ENCODE measurements around the gene TMEM255B.

GRCh38 chr13:113864273-113864890, 105.4 kb downstream of the TMEM255B start:
- TF ChIP-seq CTCF (IDR thresholded peaks at IDR 0.05) (no peak), EZH2 (IDR thresholded peaks at IDR 0.05) (no peak)

Data from neural progenitor cell (in vitro differentiated cells).